GM18526 (cell line): ENCODE measurements around the gene SREBF1.

Source experiments
- POLR2A ChIP-seq: IDR thresholded peaks from 3 replicates; pipeline ENCODE4 v1.6.1; 2011; ENCODE audit not compliant: insufficient read length; ENCODE audit errors: extremely low read depth

Gene SREBF1

DNA sequence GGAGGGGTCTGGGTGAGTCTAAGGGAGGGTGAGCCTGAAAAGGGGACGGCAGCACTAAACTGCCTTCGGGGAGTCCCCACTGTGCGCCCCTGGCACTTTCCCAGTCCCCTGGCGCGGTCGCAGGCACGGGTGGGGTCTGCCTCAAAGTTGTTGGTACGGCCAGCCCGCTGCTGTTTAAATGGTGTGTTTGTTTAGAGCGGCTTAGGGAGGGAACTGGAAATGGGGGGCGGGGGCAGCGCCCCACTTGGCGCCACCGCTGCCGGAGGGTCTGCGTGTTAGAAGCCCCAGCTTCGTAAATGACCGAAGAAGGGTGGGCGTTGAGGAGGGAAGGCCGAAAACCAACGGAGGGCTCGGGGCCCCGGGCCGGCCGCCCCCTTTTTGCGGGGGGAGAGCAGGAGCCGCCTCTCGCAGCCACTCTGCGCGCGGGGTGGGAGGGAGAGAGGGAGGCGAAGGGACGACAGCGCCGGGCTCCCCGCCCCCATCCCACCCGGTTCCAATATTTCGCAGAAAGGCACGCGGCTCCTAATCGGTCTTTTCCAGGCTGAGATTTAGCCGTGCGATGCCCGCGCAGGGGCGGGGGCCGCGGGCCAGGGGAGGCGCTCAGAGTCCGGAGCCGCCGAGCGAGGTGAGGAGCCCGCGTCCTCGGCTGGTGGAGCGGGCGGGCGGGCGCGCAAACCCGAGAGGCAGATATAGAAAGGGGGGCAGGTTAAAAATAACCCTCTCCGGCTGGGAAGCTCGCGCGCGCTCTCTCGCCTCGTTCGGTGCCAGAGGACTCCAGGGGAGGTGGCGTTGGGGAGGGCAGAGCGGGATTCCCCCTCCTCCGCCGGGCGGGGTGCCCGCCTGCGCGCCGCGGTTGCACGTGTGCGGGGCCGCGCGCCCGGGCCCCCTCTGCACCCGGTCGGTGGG lies 54.9 kb downstream of the SREBF1 start:
- TF ChIP-seq POLR2A = no peak

DNA sequence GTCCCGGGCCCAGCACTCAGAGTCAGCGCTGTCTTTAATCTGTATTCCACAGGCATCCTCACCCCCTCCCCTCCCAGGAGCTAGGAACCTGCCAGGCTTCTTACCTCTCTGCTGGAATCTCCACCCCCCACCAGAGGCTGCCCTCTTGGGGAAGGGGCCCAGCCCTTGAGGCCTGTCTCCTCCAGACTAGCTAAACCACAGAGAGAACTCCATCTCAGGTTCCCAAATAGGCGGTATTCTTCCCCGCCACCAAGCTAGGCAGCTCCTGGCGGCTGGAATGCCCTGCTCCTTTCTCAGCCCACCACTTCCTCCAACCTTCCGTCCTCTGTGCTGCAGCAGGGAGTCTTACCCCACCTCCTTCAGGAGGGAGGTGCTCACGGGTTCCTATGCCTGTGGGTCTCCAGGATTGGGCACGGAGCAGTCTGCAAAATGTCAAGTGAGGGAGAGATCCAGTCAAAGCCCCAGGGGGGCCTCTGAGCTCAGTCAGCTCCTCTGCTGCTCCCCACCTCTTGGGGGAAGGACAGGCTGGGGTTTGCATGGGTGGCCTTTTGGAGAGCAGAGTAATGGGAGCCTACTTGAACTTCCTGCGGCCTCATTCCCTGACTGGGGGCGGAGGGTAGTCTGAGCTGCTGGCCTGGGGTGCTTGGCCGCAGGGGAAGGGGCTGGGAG lies 55.7 kb downstream of the SREBF1 start:
- TF ChIP-seq POLR2A = no peak

DNA sequence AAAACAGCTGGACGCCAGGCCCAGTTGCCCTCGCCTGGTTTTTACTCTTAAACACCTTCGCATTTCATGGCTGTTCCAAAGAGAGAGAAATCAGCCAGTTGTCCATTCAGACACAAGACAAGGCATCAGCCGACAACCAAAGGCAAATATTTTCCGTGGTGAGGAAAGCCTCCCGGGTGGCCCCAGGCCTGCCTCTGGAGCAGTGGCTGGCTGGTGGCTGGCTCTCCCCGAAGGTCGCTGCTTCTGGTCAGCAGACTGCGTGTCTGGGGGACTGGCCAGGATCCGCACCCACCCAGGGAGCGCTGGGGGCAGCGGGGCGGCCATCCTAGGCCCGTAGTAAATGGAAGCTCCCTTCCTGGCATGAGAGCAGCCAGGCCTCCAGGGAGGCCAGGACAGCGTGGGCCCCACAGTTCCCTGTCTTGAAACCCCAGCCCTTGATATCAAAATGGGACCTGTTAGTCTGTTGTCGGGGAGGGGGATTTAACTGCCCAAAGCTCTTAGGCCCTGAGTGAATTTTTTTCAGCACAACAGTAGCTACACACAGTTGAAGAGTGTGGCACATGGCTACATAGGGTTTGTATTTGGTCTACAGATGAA lies 57.7 kb downstream of the SREBF1 start:
- TF ChIP-seq POLR2A = no peak

DNA sequence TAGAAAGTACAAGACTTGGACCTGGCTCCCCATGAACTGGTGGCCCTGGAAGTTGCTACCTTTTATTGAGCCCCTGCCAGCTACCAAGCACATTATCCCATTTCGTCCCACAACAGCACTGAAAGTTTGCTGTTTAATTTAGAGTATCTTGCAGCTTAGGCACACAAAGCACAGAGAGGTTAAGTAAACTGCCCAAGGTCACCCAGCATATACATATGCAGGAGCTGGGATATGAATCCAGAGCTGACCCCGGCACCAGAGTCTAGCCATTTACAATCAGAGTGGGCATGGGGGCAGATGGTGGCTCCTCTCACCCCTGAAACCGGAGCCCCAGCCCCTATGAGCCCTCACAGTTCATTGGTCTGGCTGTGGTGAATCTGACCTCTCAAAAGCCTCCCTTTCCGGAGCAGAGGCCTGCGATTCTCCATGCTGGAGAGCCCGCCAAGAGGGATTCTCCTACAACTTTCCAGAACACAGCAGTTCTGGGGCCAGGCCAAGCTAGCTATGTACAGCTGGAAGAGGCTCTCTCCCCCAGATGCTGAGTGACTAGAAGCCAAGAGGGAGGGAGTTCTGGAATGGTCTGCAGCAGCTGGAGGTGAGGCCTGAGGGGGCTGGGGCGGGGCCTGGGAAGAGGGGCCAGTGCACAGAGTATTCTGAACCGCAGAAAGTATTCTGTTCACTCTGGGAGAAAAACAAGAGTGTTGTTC lies 58.3 kb downstream of the SREBF1 start:
- TF ChIP-seq POLR2A = no peak

- TF ChIP-seq POLR2A = no peak
These were observed 59.9 kb downstream of the SREBF1 start for GRCh38 chr17:17776889-17777288.

- no peak for TF ChIP-seq POLR2A
These were observed 62.5 kb downstream of the SREBF1 start for GRCh38 chr17:17774009-17774881.

DNA sequence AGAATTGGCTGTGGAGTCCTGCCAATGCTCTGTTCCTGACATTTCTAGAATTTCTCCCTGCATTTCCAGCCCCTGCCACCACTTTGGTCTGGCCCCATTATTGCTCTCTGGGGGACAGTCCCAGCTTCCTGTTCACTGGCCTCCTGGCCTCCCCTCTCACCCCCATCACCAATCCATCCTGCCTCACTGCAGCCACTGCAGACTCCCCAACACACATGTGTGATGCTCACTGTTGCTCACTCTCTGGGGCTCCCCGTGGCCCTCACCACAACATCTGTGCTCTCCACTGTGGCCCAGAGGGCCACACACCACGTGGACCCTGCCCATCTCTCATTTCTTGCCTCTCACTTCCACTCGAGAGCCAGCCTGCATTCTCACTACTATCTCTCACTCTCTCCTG lies 64.6 kb downstream of the SREBF1 start:
- no peak for TF ChIP-seq POLR2A

DNA sequence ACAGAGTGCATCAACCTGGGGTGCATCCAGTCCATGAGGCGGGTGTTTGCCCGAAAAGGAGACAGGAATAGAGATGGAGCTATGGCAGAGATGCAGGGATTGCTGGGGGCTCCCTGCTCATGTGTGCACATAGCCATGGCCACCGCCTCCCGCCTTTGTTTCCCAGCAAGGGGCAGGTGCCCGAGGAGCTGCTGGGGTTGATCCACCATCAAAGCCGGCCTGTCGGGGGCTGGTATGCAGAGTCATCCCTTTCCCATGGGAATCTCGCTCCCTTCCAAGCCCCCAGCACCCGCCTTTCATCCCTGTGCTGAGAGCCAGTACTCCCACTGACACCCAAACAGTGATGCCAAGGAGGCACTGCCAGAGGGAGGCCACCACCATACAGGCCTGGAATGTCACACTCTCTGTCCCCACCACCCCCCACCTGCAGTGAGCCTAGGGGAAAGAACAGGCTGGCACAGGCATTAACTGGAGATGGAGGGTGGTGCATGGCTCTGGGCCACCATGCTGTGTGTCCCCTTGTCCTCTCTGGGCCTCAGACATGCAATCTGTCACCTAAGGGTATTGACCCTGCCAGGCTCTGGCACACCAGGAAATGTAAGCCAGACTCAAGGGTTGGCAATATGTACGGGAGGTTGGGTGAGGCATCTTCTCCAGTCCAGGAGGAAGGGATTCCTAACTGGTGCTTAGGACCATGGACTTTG lies 65.1 kb downstream of the SREBF1 start:
- TF ChIP-seq POLR2A = no peak

GRCh38 chr17:17770632-17771044 lies 66.1 kb downstream of the SREBF1 start:
- no peak for TF ChIP-seq POLR2A

DNA sequence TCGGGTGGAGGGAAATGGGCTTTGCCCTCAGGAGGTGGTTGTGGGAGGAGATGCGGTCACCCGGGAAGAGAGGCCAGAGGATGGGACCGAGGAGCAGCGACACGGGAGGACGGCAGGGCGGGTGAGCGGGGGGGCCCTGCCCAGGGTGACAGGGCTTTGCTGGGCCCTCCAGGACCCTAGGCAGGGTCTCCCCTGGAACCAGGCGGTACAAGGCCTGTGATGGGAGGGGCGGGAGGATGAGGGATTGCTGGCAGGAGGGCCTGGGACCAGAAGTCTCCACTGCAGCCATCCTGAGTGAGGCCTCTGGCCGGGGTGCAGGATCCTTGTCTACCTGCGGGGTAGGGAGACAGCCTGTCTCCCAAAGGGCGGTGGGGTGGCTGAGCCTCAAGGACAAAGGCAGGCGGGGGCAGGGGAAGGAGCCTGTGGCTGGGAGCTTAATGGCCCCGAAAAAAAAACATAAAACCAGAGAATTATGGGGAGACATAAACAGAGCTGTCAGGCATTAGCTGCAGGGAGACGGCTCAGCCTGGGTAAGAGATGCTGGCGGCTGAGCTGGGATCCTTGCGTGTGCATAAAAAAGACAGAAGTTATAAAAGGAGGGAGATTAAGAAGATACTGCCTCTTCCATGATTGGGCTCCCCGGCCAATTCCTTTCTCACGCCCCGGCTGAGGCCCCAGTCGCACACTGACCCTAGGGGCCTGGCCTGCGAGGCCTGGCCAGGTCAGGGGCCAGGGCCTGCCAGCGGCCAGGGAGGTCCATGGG lies 66.7 kb downstream of the SREBF1 start:
- TF ChIP-seq POLR2A = no peak

DNA sequence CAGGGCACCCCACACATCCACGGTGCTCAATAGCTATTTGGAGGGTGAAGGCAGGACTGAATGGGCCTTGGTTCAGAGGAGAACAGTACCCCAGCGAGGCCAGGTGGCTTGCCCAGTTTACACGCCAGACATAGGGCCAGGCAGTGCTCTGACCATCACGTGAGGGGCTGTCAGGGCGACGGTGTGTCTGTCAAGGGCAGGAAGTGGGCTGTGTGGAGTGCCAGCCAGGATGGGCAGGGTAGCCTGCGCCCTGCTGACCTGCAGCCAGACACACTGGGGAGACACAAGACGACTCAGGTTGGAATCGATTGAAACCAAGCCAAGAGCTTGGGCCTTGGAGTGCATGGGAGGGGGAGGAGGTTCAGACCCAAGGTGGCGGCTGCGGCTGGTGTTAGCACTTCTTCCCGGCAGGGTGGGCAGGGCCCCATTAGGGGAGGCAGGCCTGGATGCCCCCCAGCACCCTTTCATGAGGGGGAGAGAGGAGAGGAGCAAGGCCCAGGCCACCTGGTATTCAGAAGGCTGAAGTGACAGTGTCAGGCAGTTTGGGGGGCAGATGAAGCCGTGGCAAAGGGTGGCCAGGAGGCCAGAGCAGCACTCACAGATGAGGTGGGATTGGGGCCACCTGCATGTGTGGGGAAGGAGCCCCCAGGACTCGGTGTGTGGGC lies 68.2 kb downstream of the SREBF1 start:
- TF ChIP-seq POLR2A = no peak

DNA sequence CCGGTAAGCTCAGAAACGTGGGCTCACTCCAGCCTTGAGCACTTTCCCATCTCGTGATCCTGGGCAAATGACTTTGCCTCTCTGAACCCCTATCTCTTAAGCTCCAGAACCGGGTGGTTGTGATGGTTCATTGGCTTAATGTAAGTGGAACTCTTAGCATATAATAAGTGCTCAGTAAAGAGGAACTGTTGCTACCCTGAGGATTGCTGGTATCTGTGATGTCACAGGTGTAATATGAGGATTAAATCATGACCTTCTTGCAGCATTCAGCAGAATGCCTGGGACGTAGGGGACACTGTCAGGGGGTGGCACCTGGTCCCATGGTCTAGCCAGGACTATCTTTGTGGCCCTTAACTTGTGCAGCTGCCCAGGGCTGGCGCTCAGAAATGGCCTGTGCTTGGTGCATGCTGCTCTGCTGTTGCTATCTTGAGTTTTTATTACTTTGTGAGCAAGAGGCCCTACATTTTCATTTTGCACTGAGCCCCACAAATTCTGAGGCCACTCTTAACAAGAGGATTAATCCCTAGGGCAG lies 68.8 kb downstream of the SREBF1 start:
- TF ChIP-seq POLR2A = no peak
